ENCODE results near the gene SLC38A10.

SLC38A10 gene

GRCh38 chr17:81299846-81300585 is 4.9 kb upstream of the SLC38A10 start:
- no peak for DNase-seq (ENCODE audit: low read depth in 1 of 2, low spot score in 1 of 2)

GRCh38 chr17:81298991-81299738 is 4.1 kb upstream of the SLC38A10 start:
- no peak for DNase-seq (ENCODE audit: low read depth in 1 of 2, low spot score in 1 of 2)

GRCh38 chr17:81298325-81298990 is 3.4 kb upstream of the SLC38A10 start:
- DNase-seq (ENCODE audit: low read depth in 1 of 2, low spot score in 1 of 2): no peak

GRCh38 chr17:81295676-81296381 is 722 bp upstream of the SLC38A10 start:
- peak in 1 of 2 donors; percentile 29 for DNase-seq (ENCODE audit: low read depth in 1 of 2, low spot score in 1 of 2)

GRCh38 chr17:81294512-81295030 is 536 bp downstream of the SLC38A10 start:
- DNase-seq (ENCODE audit: low read depth in 1 of 2, low spot score in 1 of 2): no peak

GRCh38 chr17:81292450-81292849 is 2.7 kb downstream of the SLC38A10 start:
- no peak for DNase-seq (ENCODE audit: low read depth in 1 of 2, low spot score in 1 of 2)

- peak; percentile 50 to 69 for DNase-seq (ENCODE audit: low read depth in 1 of 2, low spot score in 1 of 2)
Observed at GRCh38 chr17:81291662-81292061, 3.4 kb downstream of the SLC38A10 start.

GRCh38 chr17:81290230-81290629 is 4.9 kb downstream of the SLC38A10 start:
- DNase-seq (ENCODE audit: low read depth in 1 of 2, low spot score in 1 of 2): no peak

GRCh38 chr17:81289627-81290026 is 5.5 kb downstream of the SLC38A10 start:
- DNase-seq (ENCODE audit: low read depth in 1 of 2, low spot score in 1 of 2): no peak

GRCh38 chr17:81288715-81289114 is 6.4 kb downstream of the SLC38A10 start:
- no peak for DNase-seq (ENCODE audit: low read depth in 1 of 2, low spot score in 1 of 2)

- no peak for DNase-seq (ENCODE audit: low read depth in 1 of 2, low spot score in 1 of 2)
Observed at GRCh38 chr17:81287741-81288430, 7.2 kb downstream of the SLC38A10 start.

GRCh38 chr17:81287152-81287551 is 8.0 kb downstream of the SLC38A10 start:
- no peak for DNase-seq (ENCODE audit: low read depth in 1 of 2, low spot score in 1 of 2)

GRCh38 chr17:81286491-81287145 is 8.5 kb downstream of the SLC38A10 start:
- DNase-seq (ENCODE audit: low read depth in 1 of 2, low spot score in 1 of 2): no peak

- DNase-seq (ENCODE audit: low read depth in 1 of 2, low spot score in 1 of 2): no peak
Observed at GRCh38 chr17:81285894-81286293, 9.2 kb downstream of the SLC38A10 start.

- peak in 1 of 2 donors; percentile 43 for DNase-seq (ENCODE audit: low read depth in 1 of 2, low spot score in 1 of 2)
Observed at GRCh38 chr17:81285179-81285878, 9.8 kb downstream of the SLC38A10 start.

GRCh38 chr17:81282876-81283275 is 12.2 kb downstream of the SLC38A10 start:
- DNase-seq (ENCODE audit: low read depth in 1 of 2, low spot score in 1 of 2): no peak

GRCh38 chr17:81282141-81282540 is 13.0 kb downstream of the SLC38A10 start:
- no peak for DNase-seq (ENCODE audit: low read depth in 1 of 2, low spot score in 1 of 2)

- no peak for DNase-seq (ENCODE audit: low read depth in 1 of 2, low spot score in 1 of 2)
Observed at GRCh38 chr17:81280571-81280970, 14.5 kb downstream of the SLC38A10 start.

All from stimulated activated CD4-positive, alpha-beta T cell treated with anti-CD3 and anti-CD28 coated beads, Interleukin-15, amount 100 ng/mL, for 1 hour (primary cell).